Measurements from ENCODE around the gene NT5C3B. TPM values are rescaled to one million over a fixed set of nuclear protein-coding genes. Genes with fewer than 3 reads are reported as not detected.

Gene NT5C3B
- total and polyA plus RNA-seq, 12 donors = 36.2 to 121 (median 50.7) TPM

GRCh38 chr17:41811549-41812380 is 24.3 kb downstream of the NT5C3B start, which contains the start of gene P3H4:
Gene P3H4, minus strand, starts transcription at chr17:41811949. Its CDS starts 34 bp downstream, at chr17:41811915.
- no peaks in the 10 kb centered on the region for H3K9me3 ChIP-seq (replicated peaks in 1 of 3)
- H3K36me3 ChIP-seq (replicated peaks in 1 of 2) = no peaks in the 10 kb centered on the region
- TF ChIP-seq POLR2A (IDR thresholded peaks at IDR 0.05) = peak; percentile 33 to 40
- peak in 5 of 6 experiments; percentile 36 to 69 (median 64) for TF ChIP-seq CTCF (IDR thresholded peaks at IDR 0.05)
- peak; percentile 71 to 86 (median 77) for DNase-seq
- intact Hi-C loops (cut with DNase I) = no loop called here
- H3K4me1 ChIP-seq (replicated peaks in 1 of 2) = peaks cover 20 to 22% of the 10 kb centered on the region in 2 donors
- peak within 1 kb of the TSS; percentile 40 to 95 (median 46) for H3K4me3 ChIP-seq
- no peaks in the 10 kb centered on the region for H3K27me3 ChIP-seq
- H3K27ac ChIP-seq = peak within 1 kb of the TSS in 4 of 5 donors; percentile 7 to 87 (median 63)
- 0 to 1% (median 0%) methylated on average over 7 to 95 of the region's 96 CpGs for WGBS, 4 donors

- Histone ChIP-seq H3K4me1 (replicated peaks in 1 of 2) (peaks cover 20 to 22% of the 10 kb centered on the region in 2 donors), H3K9me3 (replicated peaks in 1 of 3) (no peaks in the 10 kb centered on the region), H3K4me3 (peak overlapping the region in 3 of 4 donors; percentile 40 to 95 (median 44)), H3K27me3 (no peaks in the 10 kb centered on the region), H3K27ac (peak overlapping the region in 4 of 5 donors; percentile 7 to 87 (median 63)), H3K36me3 (replicated peaks in 1 of 2) (no peaks in the 10 kb centered on the region)
- WGBS, 4 donors = 26 to 49% (median 28%) methylated on average over 12 to 58 of the region's 58 CpGs; no CpG with 5 or more reads in 1 of the 4 donors
- TF ChIP-seq CTCF (IDR thresholded peaks at IDR 0.05) (no peak), POLR2A (IDR thresholded peaks at IDR 0.05) (no peak)
- intact Hi-C loops (cut with DNase I) = no loop called here
- peak in 2 of 7 donors; percentile 23 to 30 for DNase-seq
Measured at GRCh38 chr17:41810659-41811548, 25.1 kb downstream of the NT5C3B start.

- Histone ChIP-seq H3K4me3 (no peak overlapping the region), H3K36me3 (replicated peaks in 1 of 2) (no peaks in the 10 kb centered on the region), H3K27ac (no peak overlapping the region), H3K9me3 (replicated peaks in 1 of 3) (no peaks in the 10 kb centered on the region), H3K4me1 (replicated peaks in 1 of 2) (peaks cover 9 to 12% of the 10 kb centered on the region in 2 donors), H3K27me3 (no peaks in the 10 kb centered on the region)
- TF ChIP-seq POLR2A (IDR thresholded peaks at IDR 0.05) (no peak), CTCF (IDR thresholded peaks at IDR 0.05) (no peak)
- 89 to 95% (median 93%) methylated on average over 3 to 8 of the region's 8 CpGs for WGBS, 4 donors
- intact Hi-C loops (cut with DNase I) = loop anchor here in 1 of 2 donors (10.0 kb wide), 1 partner anchor 148 kb away; no protein-coding TSS in a partner anchor
- no peak for DNase-seq
Measured at GRCh38 chr17:41806685-41807445, 29.2 kb downstream of the NT5C3B start.
